Heart right ventricle (tissue), 16 donors: Measurements from ENCODE around the gene SPSB3. TPM values are rescaled to one million over a fixed set of nuclear protein-coding genes. Genes with fewer than 3 reads are reported as not detected.
"Not testable (repeated sequence)": the region's sequence is repeated elsewhere in the genome, so short reads cannot be mapped to it uniquely, and the experiment has no call there.

Experiments used
- ATAC-seq, 8 donors: fragments of 200-7000 bp; cut with Tn5 transposase; one replicate each; pipeline ENCODE4 v1.9.1; 2020; ENCODE audit warnings: mild to moderate bottlenecking in 8 of 8, moderate library complexity in 8 of 8, moderate number of reproducible peaks in 1 of 8
- DNase-seq, 2 donors: peaks; one replicate each; pipeline ENCODE4 v3.0.0-alpha.2; 2020
- H3K27ac ChIP-seq, 10 donors: fragments of 200-600 bp; sonication (generic) in 2 of 10; one replicate each; pipeline versions ENCODE4 v1.5.0 to v1.8.0; 2020 to 2022; ENCODE audit warnings: mild to moderate bottlenecking in 3 of 10
- H3K27me3 ChIP-seq, 7 donors: fragments of 200-600 bp; one replicate each; pipeline ENCODE4 v1.8.0; 2021 to 2022; ENCODE audit warnings: mild to moderate bottlenecking in 2 of 7
- H3K36me3 ChIP-seq, 9 donors: fragments of 200-600 bp; sonication (generic) in 1 of 9; one replicate each; pipeline versions ENCODE4 v1.5.0 to v1.8.0; 2020 to 2022; ENCODE audit warnings: mild to moderate bottlenecking in 2 of 9
- H3K4me1 ChIP-seq, 9 donors: fragments of 200-600 bp; sonication (generic) in 1 of 9; one replicate each; pipeline versions ENCODE4 v1.5.0 to v1.8.0; 2020 to 2022; ENCODE audit warnings: mild to moderate bottlenecking in 4 of 9
- H3K4me3 ChIP-seq, 10 donors: fragments of 200-600 bp; sonication (generic) in 2 of 10; one replicate each; pipeline versions ENCODE4 v1.5.0 to v1.8.0; 2020 to 2022; ENCODE audit warnings: mild to moderate bottlenecking in 7 of 10, moderate library complexity in 2 of 10
- H3K9me3 ChIP-seq, 11 donors: fragments of 200-600 bp in 10 of 11; sonication (generic) in 2 of 11; one replicate each; pipeline versions ENCODE4 v1.5.0 to v1.8.0; 2013 to 2022; ENCODE audit warnings: mild to moderate bottlenecking in 2 of 11, control low read depth in 1 of 11, moderate library complexity in 1 of 11
- CTCF ChIP-seq, 9 donors: fragments of 200-600 bp; sonication (generic) in 2 of 9; IDR thresholded peaks; one replicate each; pipeline versions ENCODE4 v1.5.0 to v1.8.0; 2021 to 2022; ENCODE audit warnings: antibody characterized with exemption in 9 of 9, mild to moderate bottlenecking in 5 of 9, moderate library complexity in 1 of 9
- WGBS, 2 donors: extraction: QIAGEN DNeasy Blood & Tissue Kit; methylation state at CpG; one replicate each; pipeline ENCODE4 v1.1.7; 2013; ENCODE audit warnings: inconsistent platforms in 1 of 2; 5-methylcytosine and 5-hydroxymethylcytosine counted together
- intact Hi-C, 10 donors: fragments of 100-400 bp; cut with DNase I; formaldehyde crosslinking; loops; one replicate each; pipeline versions ENCODE4 v1.11.1 to v1.14.2; 2022
- polyA plus RNA-seq, 2 donors: library from polyadenylated mRNA; stranded (reverse); fragments of 200-250 nt; gene quantifications; one replicate each; pipeline ENCODE4 v1.2.3, GENCODE V29; 2013
- total RNA-seq, 10 donors: library from RNA; stranded (reverse); fragmentation: NEBNext Ultra II Directional in 3 of 10; extraction: Animal tissue kit (Norgen Biotek cat#: 25700) in 3 of 10; gene quantifications; one replicate each; pipeline versions ENCODE4 v1.2.1 to v1.2.4, GENCODE V29; 2021 to 2023
- donor health status: Arrhythmogenic right ventricular cardiomyopathy.
- donor health status: ischemic (EF 13 %, LVEDD 7.1; RV severe dilation, severe dysfunction).
- donor health status: healthy with polysubstance abuse.
- donor health status: DM: no; HTN: yes; CAD: no.
- donor health status: DM: no; HTN: no; CAD: no.
- donor health status: ischemic (EF 25% LVEDD 6.9; RV normal size, moderate dysfunction).
- donor health status: ischemic (EF 25% LVEDD 5.7; RV mildly dilated, moderate dysfunction).
- donor health status: healthy.
- donor health status: DM: yes; HTN: yes; CAD: no.
- donor health status: Ischemic cardiomyopathy.
- donor health status: ischemic (EF 35%, LVEDD 5.7; RV mildly dilated, moderate dysfunction).
- donor health status: nonischemic (EF 11% LVEDD 7.7; RV severe dilation, severe dysfunction).
- donor health status: DM: yes; HTN: yes; CAD: no.
- donor health status: PGD.
- donor health status: ischemic (EF 29% LVEDD 5.4; RV normal size, mild dysfunction).
- donor health status: nonischemic (EF 23%, LVEDD 6.1; RV moderate dilation, normal function).

SPSB3 gene
- total and polyA plus RNA-seq, 12 donors, result 25.1 to 97.7 (median 27.2) TPM

- H3K36me3 ChIP-seq, result peaks cover 0 to 86% (median 18%) of the 10 kb centered on the region in 9 donors
- ATAC-seq, result no peak
Measured at GRCh38 chr16:1809281-1809801, 27.0 kb upstream of the SPSB3 start.

GRCh38 chr16:1808691-1809090 is 26.3 kb upstream of the SPSB3 start:
- H3K36me3 ChIP-seq, result peaks cover 0 to 81% (median 18%) of the 10 kb centered on the region in 9 donors
- ATAC-seq (no peak), DNase-seq (no peak)
- H3K27ac ChIP-seq, result no peak overlapping the region
- H3K9me3 ChIP-seq, result peaks cover 0 to 4% (median 0%) of the 10 kb centered on the region in 11 donors
- 80 to 88% methylated on average over 18 of the region's 18 CpGs for WGBS, 2 donors
- H3K4me3 ChIP-seq, result no peak overlapping the region
- TF ChIP-seq CTCF (IDR thresholded peaks at IDR 0.05), result no peak
- H3K27me3 ChIP-seq, result no peaks in the 10 kb centered on the region
- intact Hi-C loops, result no loop called here
- H3K4me1 ChIP-seq, result no peaks in the 10 kb centered on the region

More at GRCh38 chr16:1809281-1809801, 27.0 kb upstream of the SPSB3 start:
- 73 to 83% methylated on average over 27 to 28 of the region's 28 CpGs for WGBS, 2 donors
- intact Hi-C loops, result no loop called here
- Histone ChIP-seq H3K27ac (no peak overlapping the region), H3K4me1 (no peaks in the 10 kb centered on the region), H3K27me3 (no peaks in the 10 kb centered on the region), H3K4me3 (no peak overlapping the region), H3K9me3 (peaks cover 0 to 4% (median 0%) of the 10 kb centered on the region in 11 donors)
- no peak for DNase-seq
- TF ChIP-seq CTCF (IDR thresholded peaks at IDR 0.05), result no peak

- intact Hi-C loops, result no loop called here
- no peaks in the 10 kb centered on the region for H3K27me3 ChIP-seq
- peaks cover 0 to 4% (median 0%) of the 10 kb centered on the region in 11 donors for H3K9me3 ChIP-seq
- ATAC-seq (no peak), DNase-seq (no peak)
- peaks cover 0 to 75% (median 18%) of the 10 kb centered on the region in 9 donors for H3K36me3 ChIP-seq
- 88 to 92% methylated on average over 10 of the region's 10 CpGs for WGBS, 2 donors
- no peak overlapping the region for H3K27ac ChIP-seq
- H3K4me3 ChIP-seq, result no peak overlapping the region
- no peak for TF ChIP-seq CTCF (IDR thresholded peaks at IDR 0.05)
- no peaks in the 10 kb centered on the region for H3K4me1 ChIP-seq
Measured at GRCh38 chr16:1807626-1808025, 25.3 kb upstream of the SPSB3 start.

GRCh38 chr16:1800701-1801100 is 18.3 kb upstream of the SPSB3 start:
- no peak overlapping the region for H3K27ac ChIP-seq
- intact Hi-C loops, result no loop called here

GRCh38 chr16:1799263-1799662 is 16.9 kb upstream of the SPSB3 start:
- not testable (repeated sequence) for H3K36me3 ChIP-seq, H3K27me3 ChIP-seq, H3K27ac ChIP-seq, H3K4me1 ChIP-seq, H3K4me3 ChIP-seq, DNase-seq, ATAC-seq
- WGBS, 2 donors, result 83 to 87% methylated on average over 5 of the region's 5 CpGs
- intact Hi-C loops, result loop anchor here in 1 of 10 donors (10.0 kb wide), 1 partner anchor 64 kb away; no protein-coding TSS in a partner anchor
- peaks cover 0 to 17% (median 0%) of the 10 kb centered on the region in 11 donors for H3K9me3 ChIP-seq

More at GRCh38 chr16:1800701-1801100, 18.3 kb upstream of the SPSB3 start:
- no peak overlapping the region for H3K4me3 ChIP-seq
- no peak for TF ChIP-seq CTCF (IDR thresholded peaks at IDR 0.05)
- ATAC-seq, result no peak
- peaks cover 0 to 15% (median 0%) of the 10 kb centered on the region in 9 donors for H3K36me3 ChIP-seq
- no peaks in the 10 kb centered on the region for H3K4me1 ChIP-seq
- H3K27me3 ChIP-seq, result no peaks in the 10 kb centered on the region
- DNase-seq, result peak in 1 of 2 donors; percentile 2
- peaks cover 0 to 17% (median 0%) of the 10 kb centered on the region in 11 donors for H3K9me3 ChIP-seq
- 84% methylated on average over 10 of the region's 10 CpGs for WGBS, 2 donors
